Mammary epithelial cell (primary cell): ENCODE data around the gene DNASE1L1.

Source experiments
- EZH2 ChIP-seq: IDR thresholded peaks from 2 replicates; pipeline ENCODE4 v1.6.1; 2012; ENCODE audit warnings: low read length, inconsistent platforms, borderline replicate concordance
- TF ChIP-seq, protein P1 (sequence below), 2 donors: IDR thresholded peaks in 1 of 2; conservative IDR thresholded peaks in 1 of 2; 2 replicates each; pipeline ENCODE4 v1.5.1; 2011 to 2012; ENCODE audit warnings: inconsistent platforms in 2 of 2, low read length in 2 of 2, mild to moderate bottlenecking in 2 of 2, control low read depth in 1 of 2, low read depth in 1 of 2; ENCODE audit not compliant: insufficient read depth in 1 of 2; ENCODE audit errors: extremely low read depth in 1 of 2

DNA sequence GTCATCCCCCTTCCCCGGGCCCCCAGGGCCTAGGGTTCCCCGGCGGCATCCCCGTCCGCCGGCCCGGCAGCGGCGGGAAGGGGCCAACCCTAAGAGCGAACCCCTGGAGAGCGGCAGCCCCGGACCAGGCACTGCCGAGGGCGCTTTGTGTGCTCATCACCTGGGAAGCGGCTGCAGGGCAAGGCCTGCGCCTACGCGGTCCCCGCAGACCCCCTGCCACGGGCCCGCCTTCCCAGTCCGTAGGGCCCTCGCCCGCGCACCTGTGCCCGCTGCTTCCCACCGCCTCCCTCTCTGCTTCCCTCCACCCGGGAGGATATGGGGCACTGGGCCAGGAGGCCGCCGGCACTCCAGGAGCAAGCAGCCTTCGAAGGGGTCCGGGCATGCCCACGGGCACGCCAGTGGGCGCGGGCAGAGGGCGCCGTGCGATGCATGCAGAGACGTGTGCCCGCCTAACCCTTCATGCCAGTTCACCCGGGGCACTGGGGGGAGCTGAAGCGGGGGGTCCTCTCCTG, 37.2 kb downstream of the DNASE1L1 start:
- TF ChIP-seq, protein P1, sequence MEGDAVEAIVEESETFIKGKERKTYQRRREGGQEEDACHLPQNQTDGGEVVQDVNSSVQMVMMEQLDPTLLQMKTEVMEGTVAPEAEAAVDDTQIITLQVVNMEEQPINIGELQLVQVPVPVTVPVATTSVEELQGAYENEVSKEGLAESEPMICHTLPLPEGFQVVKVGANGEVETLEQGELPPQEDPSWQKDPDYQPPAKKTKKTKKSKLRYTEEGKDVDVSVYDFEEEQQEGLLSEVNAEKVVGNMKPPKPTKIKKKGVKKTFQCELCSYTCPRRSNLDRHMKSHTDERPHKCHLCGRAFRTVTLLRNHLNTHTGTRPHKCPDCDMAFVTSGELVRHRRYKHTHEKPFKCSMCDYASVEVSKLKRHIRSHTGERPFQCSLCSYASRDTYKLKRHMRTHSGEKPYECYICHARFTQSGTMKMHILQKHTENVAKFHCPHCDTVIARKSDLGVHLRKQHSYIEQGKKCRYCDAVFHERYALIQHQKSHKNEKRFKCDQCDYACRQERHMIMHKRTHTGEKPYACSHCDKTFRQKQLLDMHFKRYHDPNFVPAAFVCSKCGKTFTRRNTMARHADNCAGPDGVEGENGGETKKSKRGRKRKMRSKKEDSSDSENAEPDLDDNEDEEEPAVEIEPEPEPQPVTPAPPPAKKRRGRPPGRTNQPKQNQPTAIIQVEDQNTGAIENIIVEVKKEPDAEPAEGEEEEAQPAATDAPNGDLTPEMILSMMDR (conservative IDR thresholded peaks at IDR 0.05 in 1 of 2, IDR thresholded peaks at IDR 0.05 in 1 of 2; ENCODE audit: extremely low read depth in 1 of 2, insufficient read depth in 1 of 2, low read depth in 1 of 2, low read length in 2 of 2) = no peak
- TF ChIP-seq EZH2 = no peak
